Astrocyte of the spinal cord (primary cell): ENCODE data around the gene RBM41.
A peak's percentile ranks its signal among the peaks of the same experiment; 100 is the strongest.
"Not testable (repeated sequence)": the region's sequence is repeated elsewhere in the genome, so short reads cannot be mapped to it uniquely, and the experiment has no call there.

Experiments
- DNase-seq: peaks from one replicate; pipeline ENCODE4 v3.0.0; 2011; ENCODE audit warnings: low read depth, low spot score
- H3K4me3 ChIP-seq: 2 replicates; pipeline ENCODE4 v1.5.1; 2011; ENCODE audit warnings: low read depth, mild to moderate bottlenecking, low read length, moderate library complexity
- in situ Hi-C: cut with HindIII; loops from 2 replicates; pipeline ENCODE4 v1.10.0; 2017; ENCODE audit warnings: low sequenced_read_pairs
- TF ChIP-seq, protein P1 (sequence below): IDR thresholded peaks from 2 replicates; pipeline ENCODE4 v1.5.1; 2012; ENCODE audit warnings: low read depth, mild to moderate bottlenecking, low read length, inconsistent platforms

The RBM41 gene

DNA sequence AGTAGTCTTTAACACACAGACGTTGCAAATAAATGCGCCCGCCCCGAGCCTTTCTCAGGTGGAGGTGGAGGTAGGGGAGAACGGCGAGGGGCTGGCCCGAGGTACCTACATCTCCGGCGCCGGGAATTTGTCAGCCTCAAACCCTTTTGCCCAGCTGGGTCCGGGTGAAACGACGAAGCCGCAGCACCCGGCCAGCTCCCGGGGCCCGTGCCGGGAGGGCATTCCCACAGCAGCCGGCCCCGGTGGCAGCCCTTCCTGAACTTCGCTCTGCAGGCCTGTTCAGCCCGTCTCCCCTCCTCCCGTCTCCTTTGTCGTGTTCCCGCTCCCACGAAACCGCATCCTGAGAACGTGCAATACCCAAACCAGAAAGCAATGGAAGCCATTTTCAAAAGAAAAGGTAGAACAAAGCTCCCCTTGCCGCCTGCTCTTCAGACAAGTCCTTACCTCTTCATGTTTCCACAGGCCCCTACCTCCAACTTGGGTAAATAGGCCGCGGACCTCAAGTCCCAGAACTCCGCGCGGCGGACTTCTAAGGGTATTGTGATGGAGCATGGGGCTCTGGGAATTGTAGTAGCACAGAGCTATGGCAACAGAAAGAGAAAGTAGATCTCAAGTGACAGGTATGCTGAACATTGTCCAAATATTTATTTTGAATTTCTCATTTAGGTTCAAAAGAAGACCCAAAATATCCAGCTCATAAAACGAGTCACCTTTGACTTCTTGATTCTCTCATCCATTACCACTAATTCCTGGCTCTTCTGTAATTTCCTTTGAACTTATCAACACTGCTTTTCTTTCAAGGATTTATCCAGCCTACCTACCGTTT lies at the start of gene RBM41:
Gene RBM41, minus strand, starts transcription at position 501 of the 826 bp plus-strand sequence. Its CDS starts 49 bp downstream, at position 452.
- TF ChIP-seq, protein P1, sequence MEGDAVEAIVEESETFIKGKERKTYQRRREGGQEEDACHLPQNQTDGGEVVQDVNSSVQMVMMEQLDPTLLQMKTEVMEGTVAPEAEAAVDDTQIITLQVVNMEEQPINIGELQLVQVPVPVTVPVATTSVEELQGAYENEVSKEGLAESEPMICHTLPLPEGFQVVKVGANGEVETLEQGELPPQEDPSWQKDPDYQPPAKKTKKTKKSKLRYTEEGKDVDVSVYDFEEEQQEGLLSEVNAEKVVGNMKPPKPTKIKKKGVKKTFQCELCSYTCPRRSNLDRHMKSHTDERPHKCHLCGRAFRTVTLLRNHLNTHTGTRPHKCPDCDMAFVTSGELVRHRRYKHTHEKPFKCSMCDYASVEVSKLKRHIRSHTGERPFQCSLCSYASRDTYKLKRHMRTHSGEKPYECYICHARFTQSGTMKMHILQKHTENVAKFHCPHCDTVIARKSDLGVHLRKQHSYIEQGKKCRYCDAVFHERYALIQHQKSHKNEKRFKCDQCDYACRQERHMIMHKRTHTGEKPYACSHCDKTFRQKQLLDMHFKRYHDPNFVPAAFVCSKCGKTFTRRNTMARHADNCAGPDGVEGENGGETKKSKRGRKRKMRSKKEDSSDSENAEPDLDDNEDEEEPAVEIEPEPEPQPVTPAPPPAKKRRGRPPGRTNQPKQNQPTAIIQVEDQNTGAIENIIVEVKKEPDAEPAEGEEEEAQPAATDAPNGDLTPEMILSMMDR, result no peak
- in situ Hi-C loops, result no loop called here
- DNase-seq, result peak; percentile 83
- H3K4me3 ChIP-seq, result peak within 1 kb of the TSS; percentile 61

DNA sequence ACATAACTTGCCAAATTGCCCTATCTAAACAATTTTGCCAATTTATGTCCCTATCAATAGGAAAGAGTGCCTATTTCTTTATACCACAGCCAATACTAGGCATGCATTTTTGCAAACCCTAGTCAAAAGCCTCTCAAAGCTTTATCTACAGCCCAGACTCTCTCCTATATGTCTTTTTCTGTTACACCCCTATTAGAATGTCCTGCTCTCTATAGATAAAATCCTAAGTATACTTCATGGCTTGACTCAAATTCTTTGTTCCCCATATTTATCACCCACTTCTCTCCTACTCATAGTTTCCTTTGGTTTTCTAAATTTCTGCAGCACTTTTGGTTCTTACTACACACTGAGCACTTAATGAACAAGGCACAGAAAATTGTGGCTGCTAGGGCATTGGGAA lies 49.6 kb upstream of the RBM41 start:
- H3K4me3 ChIP-seq, result no peak overlapping the region
- no peak for DNase-seq
- in situ Hi-C loops, result no loop called here
- TF ChIP-seq, protein P1, result no peak

DNA sequence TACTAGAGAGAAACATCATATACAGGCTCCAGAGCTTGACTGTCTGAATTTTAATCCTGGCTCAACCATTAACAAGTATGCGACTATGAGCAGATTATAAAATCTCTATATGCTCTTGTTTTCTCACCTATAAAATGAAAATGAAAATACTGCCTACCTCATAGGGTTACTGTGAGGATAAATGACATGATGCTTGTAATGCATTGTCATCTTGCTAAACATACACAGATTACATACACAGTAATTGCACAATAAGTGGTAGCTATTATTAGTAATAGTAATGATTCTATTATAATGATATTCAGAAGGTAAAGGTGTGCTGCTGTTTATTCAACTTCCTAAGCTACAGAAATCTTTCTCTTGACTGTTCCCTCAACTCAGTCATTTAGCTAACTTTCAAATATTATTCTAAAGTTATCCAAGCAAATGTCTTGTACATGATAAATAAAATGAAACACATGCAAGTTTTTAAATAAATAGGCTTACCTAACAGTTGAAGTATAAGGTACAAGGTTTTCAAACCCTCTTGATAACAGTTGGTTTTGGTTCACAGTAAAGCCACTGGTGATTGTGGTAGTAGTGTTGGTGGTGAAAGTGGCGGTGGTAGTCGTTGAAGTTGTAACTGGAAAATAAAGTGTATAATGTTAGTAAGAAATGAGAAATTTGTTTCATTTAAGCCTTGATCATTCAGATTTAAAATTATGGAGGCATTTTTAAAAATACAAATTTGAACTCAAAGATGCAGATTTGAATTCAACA lies 48.7 kb upstream of the RBM41 start:
- in situ Hi-C loops, result no loop called here
- no peak overlapping the region for H3K4me3 ChIP-seq
- DNase-seq, result no peak
- TF ChIP-seq, protein P1, result no peak

DNA sequence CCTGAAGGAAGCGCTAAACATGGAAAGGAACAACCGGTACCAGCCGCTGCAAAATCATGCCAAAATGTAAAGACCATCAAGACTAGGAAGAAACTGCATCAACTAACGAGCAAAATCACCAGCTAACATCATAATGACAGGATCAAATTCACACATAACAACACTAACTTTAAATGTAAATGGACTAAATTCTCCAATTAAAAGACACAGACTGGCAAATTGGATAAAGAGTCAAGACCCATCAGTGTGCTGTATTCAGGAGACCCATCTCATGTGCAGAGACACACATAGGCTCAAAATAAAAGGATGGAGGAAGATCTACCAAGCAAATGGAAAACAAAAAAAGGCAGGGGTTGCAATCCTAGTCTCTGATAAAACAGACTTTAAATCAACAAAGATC lies 39.0 kb upstream of the RBM41 start:
- H3K4me3 ChIP-seq, in situ Hi-C loops, DNase-seq: not testable (repeated sequence)

DNA sequence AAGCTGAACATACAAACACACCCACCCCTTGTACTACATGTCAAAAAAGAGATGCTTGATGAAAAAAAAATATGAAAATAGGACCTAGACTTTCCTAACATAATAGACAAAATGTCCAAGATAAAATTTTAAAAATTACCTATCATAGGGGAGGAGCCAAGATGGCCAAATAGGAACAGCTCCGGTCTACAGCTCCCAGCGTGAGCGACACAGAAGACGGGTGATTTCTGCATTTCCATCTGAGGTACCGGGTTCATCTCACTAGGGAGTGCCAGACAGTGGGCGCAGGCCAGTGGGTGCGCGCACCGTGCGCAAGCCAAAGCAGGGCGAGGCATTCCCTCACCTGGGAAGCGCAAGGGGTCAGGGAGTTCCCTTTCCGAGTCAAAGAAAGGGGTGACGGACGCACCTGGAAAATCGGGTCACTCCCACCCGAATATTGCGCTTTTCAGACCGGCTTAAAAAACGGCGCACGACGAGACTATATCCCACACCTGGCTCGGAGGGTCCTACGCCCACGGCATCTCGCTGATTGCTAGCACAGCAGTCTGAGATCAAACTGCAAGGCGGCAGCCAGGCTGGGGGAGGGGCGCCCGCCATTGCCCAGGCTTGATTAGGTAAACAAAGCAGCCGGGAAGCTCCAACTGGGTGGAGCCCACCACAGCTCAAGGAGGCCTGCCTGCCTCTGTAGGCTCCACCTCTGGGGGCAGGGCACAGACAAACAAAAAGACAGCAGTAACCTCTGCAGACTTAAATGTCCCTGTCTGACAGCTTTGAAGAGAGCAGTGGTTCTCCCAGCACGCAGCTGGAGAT lies 37.2 kb upstream of the RBM41 start:
- DNase-seq, in situ Hi-C loops, H3K4me3 ChIP-seq: not testable (repeated sequence)

DNA sequence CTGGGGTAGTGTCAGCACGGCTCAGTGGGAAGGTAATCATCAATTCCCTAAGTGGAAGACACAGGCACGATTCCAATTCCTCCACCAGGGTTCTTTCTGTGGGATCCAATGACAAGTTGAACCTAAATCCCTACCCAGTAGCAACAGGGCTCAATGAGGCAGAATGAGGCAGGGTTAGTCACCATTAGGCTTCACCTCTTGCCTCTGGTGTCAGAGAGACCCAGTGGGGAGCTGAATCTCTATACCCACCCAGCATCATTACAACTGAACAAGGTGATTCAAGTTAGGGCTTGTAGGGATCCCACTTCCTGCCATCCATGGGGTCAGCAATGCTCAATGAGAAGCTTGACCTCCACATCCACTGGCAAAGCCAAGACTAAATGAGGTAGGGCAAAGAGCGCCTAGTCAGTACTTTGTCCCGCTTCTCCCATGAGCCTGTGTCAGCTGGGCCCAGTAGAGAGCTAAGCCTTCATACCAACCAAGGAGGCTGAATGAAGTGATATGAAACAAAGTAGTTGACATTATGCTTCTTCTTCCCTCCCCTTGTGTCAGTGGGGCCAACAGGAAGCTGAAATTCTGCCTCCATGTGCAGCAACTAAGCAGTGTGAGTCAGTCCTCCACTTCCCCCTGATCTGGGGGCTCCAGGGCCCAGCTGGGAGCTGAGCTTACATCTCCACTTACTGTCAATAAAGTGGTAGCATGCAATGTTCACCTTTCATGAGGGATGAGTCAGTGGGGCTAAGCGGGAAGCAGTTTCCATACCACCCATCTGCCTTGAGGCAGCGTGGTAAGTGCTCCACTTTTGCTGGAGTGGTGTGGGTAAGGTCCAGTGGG lies 36.4 kb upstream of the RBM41 start:
- peak; percentile 39 for DNase-seq
- no peak overlapping the region for H3K4me3 ChIP-seq
- TF ChIP-seq, protein P1, result no peak
- in situ Hi-C loops, result no loop called here

DNA sequence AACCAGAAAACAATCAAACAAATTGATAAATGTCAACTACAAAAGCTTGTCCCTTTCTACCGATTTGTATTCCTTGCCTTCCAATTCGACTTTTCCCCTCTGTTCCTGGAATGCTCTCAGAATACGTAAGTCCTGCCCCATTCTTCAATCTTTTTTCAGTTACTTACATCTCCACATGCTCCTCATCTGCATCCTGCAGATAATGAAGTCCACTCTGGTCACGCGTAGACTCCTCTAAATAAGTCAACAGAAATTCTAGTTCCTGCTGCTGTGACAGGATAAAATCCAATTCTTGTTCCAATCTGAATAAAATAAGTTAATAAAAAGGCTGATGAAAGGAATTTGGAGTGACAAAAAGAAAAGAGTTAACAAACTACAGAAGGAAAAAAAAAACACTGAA lies 34.4 kb upstream of the RBM41 start:
- DNase-seq, result no peak
- TF ChIP-seq, protein P1, result no peak
- in situ Hi-C loops, result no loop called here
- H3K4me3 ChIP-seq, result no peak overlapping the region
